ENCODE data around the gene ARL4C. TPM values are rescaled to one million over a fixed set of nuclear protein-coding genes. Genes with fewer than 3 reads are reported as not detected.
"Not testable (repeated sequence)": the region's sequence is repeated elsewhere in the genome, so short reads cannot be mapped to it uniquely, and the experiment has no call there.

ARL4C gene
- total RNA-seq, 1 donor from 2014 or later: 10.2 TPM

GRCh38 chr2:234476766-234477165 lies 20.1 kb downstream of the ARL4C start:
- DNase-seq (ENCODE audit: low spot score): no peak

- DNase-seq (ENCODE audit: low spot score): no peak
Observed at GRCh38 chr2:234474654-234475053, 22.2 kb downstream of the ARL4C start.

- no peak for DNase-seq (ENCODE audit: low spot score)
Observed at GRCh38 chr2:234472155-234472554, 24.7 kb downstream of the ARL4C start.

GRCh38 chr2:234469972-234470371 lies 26.9 kb downstream of the ARL4C start:
- DNase-seq (ENCODE audit: low spot score): no peak

GRCh38 chr2:234469251-234469845 lies 27.5 kb downstream of the ARL4C start:
- no peak for DNase-seq (ENCODE audit: low spot score)

GRCh38 chr2:234468503-234468902 lies 28.4 kb downstream of the ARL4C start:
- DNase-seq (ENCODE audit: low spot score): no peak

GRCh38 chr2:234467289-234467688 lies 29.6 kb downstream of the ARL4C start:
- DNase-seq (ENCODE audit: low spot score): no peak

GRCh38 chr2:234464291-234464645 lies 32.6 kb downstream of the ARL4C start:
- no peak for DNase-seq (ENCODE audit: low spot score)

- peak; percentile 30 for DNase-seq (ENCODE audit: low spot score)
Observed at GRCh38 chr2:234463626-234464290, 33.1 kb downstream of the ARL4C start.

- no peak for DNase-seq (ENCODE audit: low spot score)
Observed at GRCh38 chr2:234462218-234462992, 34.5 kb downstream of the ARL4C start.

- no peak for DNase-seq (ENCODE audit: low spot score)
Observed at GRCh38 chr2:234459401-234460009, 37.4 kb downstream of the ARL4C start.

- no peak for DNase-seq (ENCODE audit: low spot score)
Observed at GRCh38 chr2:234458466-234458865, 38.4 kb downstream of the ARL4C start.

- no peak for DNase-seq (ENCODE audit: low spot score)
Observed at GRCh38 chr2:234457421-234457820, 39.5 kb downstream of the ARL4C start.

GRCh38 chr2:234455246-234455645 lies 41.6 kb downstream of the ARL4C start:
- DNase-seq (ENCODE audit: low spot score): not testable (repeated sequence)

GRCh38 chr2:234454433-234454832 lies 42.4 kb downstream of the ARL4C start:
- DNase-seq (ENCODE audit: low spot score): no peak

- DNase-seq (ENCODE audit: low spot score): no peak
Observed at GRCh38 chr2:234453216-234453615, 43.7 kb downstream of the ARL4C start.

GRCh38 chr2:234451852-234452625 lies 44.8 kb downstream of the ARL4C start:
- DNase-seq (ENCODE audit: low spot score): no peak

- no peak for DNase-seq (ENCODE audit: low spot score)
Observed at GRCh38 chr2:234451242-234451641, 45.6 kb downstream of the ARL4C start.

- DNase-seq (ENCODE audit: low spot score): no peak
Observed at GRCh38 chr2:234450431-234451124, 46.3 kb downstream of the ARL4C start.

- DNase-seq (ENCODE audit: low spot score): no peak
Observed at GRCh38 chr2:234448506-234449184, 48.2 kb downstream of the ARL4C start.

- no peak for DNase-seq (ENCODE audit: low spot score)
Observed at GRCh38 chr2:234447963-234448362, 48.9 kb downstream of the ARL4C start.
